HG02981 (cell line): ENCODE measurements around the gene MRPS27.
A peak's percentile ranks its signal among the peaks of the same experiment; 100 is the strongest.

Experiments
- ATAC-seq: cut with Tn5 transposase; IDR thresholded peaks from one replicate; pipeline ENCODE4 v1.9.1; 2021; ENCODE audit warnings: mild to moderate bottlenecking, moderate library complexity; ENCODE audit not compliant: unreplicated experiment

The MRPS27 gene

GRCh38 chr5:72206160-72206559, 113.9 kb downstream of the MRPS27 start:
- no peak for ATAC-seq

DNA sequence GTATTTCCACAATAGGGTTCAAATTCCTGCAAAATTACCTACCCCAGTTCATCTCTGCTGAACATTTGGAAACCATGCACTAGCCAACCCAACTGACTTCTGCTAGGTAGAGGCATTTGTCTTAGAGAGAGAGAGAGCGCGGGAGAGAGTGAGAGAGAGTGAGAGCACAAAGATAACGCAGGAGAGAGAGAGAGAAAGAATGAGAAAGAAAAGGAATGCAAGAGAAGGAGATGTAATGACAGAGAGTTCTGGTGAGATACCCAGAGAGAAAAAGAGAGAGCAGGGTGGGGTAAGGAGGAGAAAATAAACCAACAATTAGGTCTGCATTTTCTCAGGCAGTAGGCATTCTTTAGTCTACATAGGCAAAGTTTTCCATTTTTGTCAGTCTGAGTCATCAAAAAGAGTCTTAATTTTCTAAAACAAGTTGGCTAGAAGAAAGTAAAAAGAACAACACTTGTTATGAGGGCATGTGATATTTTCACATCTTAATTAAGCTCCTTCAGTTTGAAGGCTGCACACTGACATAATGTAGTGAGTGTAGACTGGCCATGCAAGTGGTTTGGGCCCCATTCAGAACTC, 114.5 kb downstream of the MRPS27 start:
- ATAC-seq, result no peak

DNA sequence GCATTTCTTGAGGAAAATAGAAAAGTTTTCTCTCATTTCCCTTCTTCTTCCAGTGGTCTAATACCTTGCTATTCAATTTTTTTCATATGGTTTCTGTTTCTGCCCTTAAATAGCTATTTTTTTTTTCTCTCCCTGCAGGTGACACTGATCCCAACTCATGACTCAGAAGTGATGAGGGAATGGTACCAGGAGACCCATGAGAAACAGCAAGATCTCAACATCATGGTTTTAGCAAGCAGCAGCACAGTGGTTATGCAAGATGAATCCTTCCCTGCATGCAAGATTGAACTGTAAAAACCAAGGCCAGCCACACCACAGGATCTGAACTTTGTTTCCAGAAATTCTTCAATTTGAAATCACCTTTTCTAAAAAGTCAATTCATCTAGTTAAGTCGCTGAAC, 115.1 kb downstream of the MRPS27 start:
- no peak for ATAC-seq

GRCh38 chr5:72203251-72203845, 116.7 kb downstream of the MRPS27 start:
- no peak for ATAC-seq

DNA sequence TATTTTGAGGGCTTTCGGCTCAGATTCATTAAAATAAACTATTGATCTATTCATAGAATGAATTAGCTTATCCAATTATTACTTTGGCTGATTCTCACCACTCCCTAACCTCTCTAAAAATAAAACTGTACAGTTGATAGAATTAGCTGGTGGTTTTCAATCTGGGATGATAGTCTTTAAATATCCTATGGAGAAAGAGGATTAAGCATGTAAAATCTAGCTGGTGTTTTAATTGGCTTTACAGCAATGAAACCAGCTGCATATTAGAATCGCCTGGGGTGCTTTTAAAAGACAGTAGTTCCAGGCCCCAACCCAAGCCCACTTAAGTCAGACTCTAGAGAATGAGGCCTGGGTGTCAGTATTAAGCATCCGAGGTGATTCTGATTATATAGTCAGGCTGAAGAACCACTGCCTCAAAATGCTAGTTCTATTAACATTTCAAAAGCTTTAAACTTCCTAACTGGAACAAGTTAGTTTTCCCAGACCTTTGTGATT, 117.7 kb downstream of the MRPS27 start:
- no peak for ATAC-seq

GRCh38 chr5:72199681-72200080, 120.4 kb downstream of the MRPS27 start:
- ATAC-seq, result no peak

DNA sequence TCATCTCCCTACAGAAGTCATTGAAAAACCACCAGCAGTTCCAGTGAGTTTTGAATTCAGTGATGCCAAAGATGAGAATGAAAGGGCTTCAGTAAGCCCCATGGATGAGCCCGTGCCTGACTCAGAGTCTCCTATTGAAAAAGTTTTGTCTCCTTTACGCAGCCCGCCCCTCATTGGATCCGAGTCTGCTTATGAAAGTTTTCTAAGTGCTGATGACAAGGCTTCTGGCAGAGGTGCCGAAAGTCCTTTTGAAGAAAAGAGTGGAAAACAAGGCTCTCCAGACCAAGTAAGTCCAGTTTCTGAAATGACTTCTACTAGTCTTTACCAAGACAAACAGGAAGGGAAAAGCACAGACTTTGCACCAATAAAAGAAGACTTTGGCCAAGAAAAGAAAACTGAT, 122.6 kb downstream of the MRPS27 start:
- ATAC-seq, result no peak

- no peak for ATAC-seq
Observed at GRCh38 chr5:72195581-72195980, 124.5 kb downstream of the MRPS27 start.

DNA sequence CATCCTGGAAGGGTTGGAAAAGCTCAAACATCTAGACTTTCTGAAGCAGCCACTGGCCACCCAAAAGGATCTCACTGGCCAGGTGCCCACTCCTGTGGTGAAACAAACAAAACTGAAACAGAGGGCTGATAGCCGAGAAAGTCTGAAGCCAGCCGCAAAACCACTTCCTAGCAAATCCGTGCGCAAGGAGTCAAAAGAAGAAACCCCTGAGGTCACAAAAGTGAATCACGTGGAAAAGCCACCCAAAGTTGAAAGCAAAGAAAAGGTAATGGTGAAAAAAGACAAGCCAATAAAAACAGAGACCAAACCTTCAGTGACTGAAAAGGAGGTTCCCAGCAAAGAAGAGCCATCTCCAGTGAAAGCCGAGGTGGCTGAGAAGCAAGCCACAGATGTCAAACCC, 125.2 kb downstream of the MRPS27 start:
- ATAC-seq, result peak; percentile 96

GRCh38 chr5:72191404-72191803, 128.6 kb downstream of the MRPS27 start:
- no peak for ATAC-seq

DNA sequence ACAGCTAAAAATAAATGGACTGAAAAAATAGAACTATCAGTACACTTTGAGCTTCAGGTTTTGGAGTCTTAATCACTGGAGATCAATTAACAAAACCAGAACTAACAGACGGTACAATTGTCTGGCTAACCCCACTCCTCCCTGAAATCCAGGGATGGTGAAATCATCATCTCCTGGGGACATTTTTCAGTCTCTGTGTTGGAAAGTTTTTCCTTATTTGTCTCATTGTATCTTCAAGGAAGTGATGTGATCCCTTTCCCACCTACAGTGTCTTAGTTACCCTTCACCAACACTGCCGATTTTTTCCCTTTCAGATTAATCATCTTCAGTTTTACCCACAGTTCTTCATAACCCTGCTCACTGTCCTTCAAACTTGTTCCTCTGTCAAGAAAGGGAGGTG, 130.9 kb downstream of the MRPS27 start:
- no peak for ATAC-seq

DNA sequence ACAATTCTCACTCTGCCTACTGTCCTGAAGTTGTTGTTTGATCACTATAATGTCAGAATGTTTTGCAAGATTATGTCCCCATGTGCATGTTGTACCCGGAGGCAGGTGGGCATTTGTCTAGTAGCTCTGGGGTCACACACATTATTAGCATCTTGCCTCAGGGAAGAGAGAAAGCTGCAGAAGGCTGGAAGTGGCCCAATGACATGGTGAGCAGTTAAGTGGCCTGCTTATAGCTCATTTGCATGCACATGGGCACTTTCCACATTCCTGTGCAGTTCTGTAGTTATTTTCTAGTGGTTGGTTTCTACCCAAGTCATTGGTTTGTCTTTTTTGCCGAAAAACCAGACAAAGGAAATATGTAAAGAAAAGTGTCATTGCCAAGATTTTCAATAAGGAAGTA, 131.9 kb downstream of the MRPS27 start:
- ATAC-seq, result no peak

DNA sequence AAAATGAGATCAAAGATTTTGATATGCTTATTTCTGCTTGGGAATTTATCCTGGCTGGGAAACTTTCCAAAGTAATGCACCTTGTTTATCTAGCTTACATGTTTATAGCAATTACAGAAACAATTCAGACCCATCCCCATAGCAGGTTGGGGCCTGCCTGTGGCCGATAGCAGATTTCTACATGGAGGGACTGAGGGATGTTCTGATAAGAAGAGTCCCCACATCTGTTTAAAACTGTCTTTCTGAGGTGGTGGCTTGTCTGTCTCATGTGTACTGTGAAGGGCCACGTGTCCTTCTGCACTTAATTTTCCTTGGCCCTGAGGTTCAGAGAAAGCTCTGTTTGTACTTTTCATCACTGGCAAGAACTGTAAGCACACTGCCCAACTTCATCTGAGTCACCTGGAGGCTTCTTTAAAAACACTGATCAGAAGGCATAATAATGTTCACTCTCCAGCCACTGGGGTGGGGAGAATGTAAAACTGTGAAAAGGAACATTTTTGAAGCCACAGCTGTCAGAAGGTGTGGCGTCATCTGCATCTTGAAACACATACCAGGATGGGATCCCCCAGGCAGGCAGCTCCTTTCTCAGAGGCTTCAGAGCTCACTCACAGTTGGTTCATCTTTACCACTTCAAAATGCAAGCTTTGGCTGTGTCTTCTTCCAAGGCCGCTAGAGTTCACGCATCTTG, 132.5 kb downstream of the MRPS27 start:
- no peak for ATAC-seq

- ATAC-seq, result no peak
Observed at GRCh38 chr5:72185496-72186329, 134.3 kb downstream of the MRPS27 start.

DNA sequence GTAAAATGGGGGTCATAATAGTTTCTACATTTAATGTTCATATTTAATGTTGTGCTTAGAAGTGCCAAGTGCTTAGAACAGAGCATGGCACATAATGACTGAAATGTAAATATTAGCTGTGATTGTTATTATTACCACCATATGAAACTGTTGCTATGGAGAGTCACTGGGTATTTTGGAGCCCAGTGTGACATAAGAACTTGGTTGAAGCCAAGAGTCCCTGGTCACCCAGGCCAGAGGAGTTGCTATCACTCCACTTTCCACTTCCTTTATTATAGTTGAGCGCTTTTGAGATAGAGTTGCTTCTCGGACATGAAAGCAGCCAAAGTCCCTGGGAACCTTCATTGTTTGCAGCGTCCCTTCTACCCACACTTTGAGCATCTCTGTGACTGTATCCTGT, 135.6 kb downstream of the MRPS27 start:
- ATAC-seq, result no peak

DNA sequence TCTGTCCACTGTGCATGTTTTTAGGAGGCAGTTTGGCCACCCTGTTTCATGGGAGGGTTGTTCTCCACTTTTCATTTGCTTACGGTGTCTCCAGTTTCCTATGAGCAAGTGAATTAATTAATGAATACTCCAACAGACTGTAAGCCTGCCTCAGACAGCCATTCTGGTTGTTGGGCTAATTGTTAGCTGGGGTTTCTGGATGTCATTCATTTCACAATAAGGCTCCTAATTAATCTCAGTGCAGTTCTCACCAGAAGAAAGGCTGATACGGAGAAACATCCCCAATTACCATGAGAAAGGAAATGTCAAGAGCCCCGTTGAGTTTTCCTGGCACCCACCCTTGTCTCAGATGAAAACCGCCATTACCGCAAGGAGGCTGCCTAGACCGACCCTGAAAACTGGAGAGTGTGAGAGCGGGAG, 136.9 kb downstream of the MRPS27 start:
- no peak for ATAC-seq

GRCh38 chr5:72182686-72183085, 137.4 kb downstream of the MRPS27 start:
- no peak for ATAC-seq

GRCh38 chr5:72180925-72181324, 139.1 kb downstream of the MRPS27 start:
- ATAC-seq, result no peak

DNA sequence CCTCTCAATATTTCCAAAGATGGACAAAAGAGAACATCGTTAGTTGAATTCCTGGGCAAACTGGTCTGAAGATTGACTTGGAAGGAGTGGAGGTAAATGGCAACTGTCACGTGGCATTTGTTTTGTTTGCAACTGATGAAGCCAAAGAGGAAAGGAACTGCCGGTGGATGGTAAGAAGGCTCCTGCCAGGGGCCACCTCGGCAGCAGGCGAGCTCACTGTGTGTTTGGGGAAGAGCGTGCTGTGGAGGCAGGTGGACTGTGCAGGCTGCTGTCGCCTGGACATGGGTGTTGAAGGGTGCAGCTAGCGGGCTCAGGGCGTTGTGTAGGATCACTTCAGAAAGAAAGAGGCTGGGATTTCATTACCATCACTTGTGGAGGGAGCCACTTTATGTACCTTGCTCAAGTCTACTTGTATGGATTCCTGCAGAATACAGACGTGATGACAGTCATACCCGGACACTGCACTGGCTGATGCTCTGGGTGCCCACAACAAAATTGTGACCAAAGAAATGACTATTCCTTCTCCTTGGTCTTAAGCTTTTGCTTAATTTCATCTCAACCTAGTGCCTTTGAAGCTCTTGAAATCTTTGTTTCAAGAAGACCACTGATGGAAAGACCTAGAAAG, 140.1 kb downstream of the MRPS27 start:
- no peak for ATAC-seq

DNA sequence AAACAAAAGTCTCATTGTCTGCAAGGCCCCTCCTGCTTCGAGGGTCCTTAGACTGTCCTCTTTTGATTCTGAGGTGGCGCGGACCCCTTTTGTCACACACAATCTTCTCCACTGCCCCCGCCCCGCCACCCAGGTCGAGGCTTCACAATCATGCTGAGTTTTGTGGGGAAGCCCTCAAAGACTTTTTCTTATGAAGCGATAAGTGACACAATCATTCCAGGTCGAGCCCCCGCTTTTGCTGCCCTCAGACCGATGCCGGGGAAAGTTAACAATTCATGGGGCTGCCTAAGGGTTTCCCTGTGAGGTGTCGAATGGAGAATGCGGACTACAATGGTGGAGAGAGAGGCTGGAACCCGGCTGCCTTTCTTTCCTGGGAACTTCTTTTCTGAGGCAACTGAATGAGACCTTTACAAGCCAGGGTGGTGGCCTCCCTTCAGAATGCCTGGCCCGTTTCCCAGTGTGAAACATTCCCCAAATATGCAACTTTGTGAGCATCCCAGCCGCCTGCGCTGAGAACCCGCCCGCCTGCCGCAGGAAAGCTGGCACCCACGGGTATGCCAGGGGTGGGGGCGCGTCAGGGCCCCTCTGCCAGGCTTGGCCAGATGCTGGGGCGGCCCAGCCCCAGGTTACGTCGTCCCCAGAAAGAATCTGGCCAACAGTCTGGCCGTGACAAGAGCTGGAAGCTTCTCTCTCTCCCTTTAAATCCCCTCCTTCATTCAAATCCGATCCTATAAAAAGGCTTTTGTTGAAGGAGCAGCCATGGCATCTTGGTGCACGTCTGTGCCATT, 140.8 kb downstream of the MRPS27 start:
- ATAC-seq, result no peak
